ENCODE measurements around the gene MYO1G.

MYO1G gene

GRCh38 chr7:45003789-45004188 lies 25.0 kb upstream of the MYO1G start:
- no peak overlapping the region for H3K27ac ChIP-seq
- TF ChIP-seq CTCF (IDR thresholded peaks at IDR 0.05) (no peak), ZFX (IDR thresholded peaks at IDR 0.05; ENCODE audit: borderline replicate concordance) (no peak)

- TF ChIP-seq ZFX (IDR thresholded peaks at IDR 0.05; ENCODE audit: borderline replicate concordance): no peak
- TF ChIP-seq CTCF (IDR thresholded peaks at IDR 0.05): no peak
- peak overlapping the region; percentile 78; the same call in 1 of the 2 replicates for H3K27ac ChIP-seq
Measured at GRCh38 chr7:45001826-45002225, 23.0 kb upstream of the MYO1G start.

- no peak for TF ChIP-seq CTCF (IDR thresholded peaks at IDR 0.05)
- TF ChIP-seq ZFX (IDR thresholded peaks at IDR 0.05; ENCODE audit: borderline replicate concordance): no peak
- H3K27ac ChIP-seq: peak overlapping the region; percentile 78
Measured at GRCh38 chr7:45001138-45001694, 22.4 kb upstream of the MYO1G start.

- H3K27ac ChIP-seq: peak within 1 kb of the TSS; percentile 78
- TF ChIP-seq ZFX (IDR thresholded peaks at IDR 0.05; ENCODE audit: borderline replicate concordance): no peak
- no peak for TF ChIP-seq CTCF (IDR thresholded peaks at IDR 0.05)
Measured at GRCh38 chr7:45000093-45001032, 21.5 kb upstream of the MYO1G start, which contains the start of gene CCM2. Gene CCM2, plus strand, starts transcription at chr7:45000201. Its CDS starts 133 bp downstream, at chr7:45000334.

- peak overlapping the region; percentile 78 for H3K27ac ChIP-seq
- TF ChIP-seq CTCF (IDR thresholded peaks at IDR 0.05): no peak
- no peak for TF ChIP-seq ZFX (IDR thresholded peaks at IDR 0.05; ENCODE audit: borderline replicate concordance)
Measured at GRCh38 chr7:44999245-45000092, 20.7 kb upstream of the MYO1G start.

- TF ChIP-seq ZFX (IDR thresholded peaks at IDR 0.05; ENCODE audit: borderline replicate concordance) (no peak), CTCF (IDR thresholded peaks at IDR 0.05) (no peak)
- H3K27ac ChIP-seq: peak overlapping the region; percentile 78
Measured at GRCh38 chr7:44998153-44998871, 19.5 kb upstream of the MYO1G start.

All from 22Rv1 (cell line).